Subcutaneous adipose tissue (tissue), 4 donors: ENCODE measurements around the gene KIAA1217. TPM values are rescaled to one million over a fixed set of nuclear protein-coding genes. Genes with fewer than 3 reads are reported as not detected.

Experiments
- CTCF ChIP-seq: fragments of 450-650 bp; IDR thresholded peaks from one replicate; pipeline ENCODE4 v1.5.1; 2016; ENCODE audit warnings: low read depth, mild to moderate bottlenecking, control low read depth, antibody characterized with exemption, moderate library complexity
- total RNA-seq, 4 donors: library from RNA; depleted of rRNA; stranded (reverse); fragments of >200 nt; gene quantifications; one replicate each; pipeline ENCODE4 v1.1.0, GENCODE V29; 2016

Gene KIAA1217
- total RNA-seq, 4 donors from 2014 or later: 10.7 to 91.6 (median 27.5) TPM

- no peak for TF ChIP-seq CTCF
Measured at GRCh38 chr10:24479806-24480205, 270.9 kb downstream of the KIAA1217 start.

GRCh38 chr10:24480447-24480846 is 271.5 kb downstream of the KIAA1217 start:
- no peak for TF ChIP-seq CTCF

GRCh38 chr10:24481241-24481640 is 272.3 kb downstream of the KIAA1217 start:
- no peak for TF ChIP-seq CTCF

GRCh38 chr10:24483701-24484100 is 274.8 kb downstream of the KIAA1217 start:
- TF ChIP-seq CTCF: no peak

GRCh38 chr10:24484771-24485170 is 275.8 kb downstream of the KIAA1217 start:
- no peak for TF ChIP-seq CTCF

GRCh38 chr10:24485304-24485703 is 276.4 kb downstream of the KIAA1217 start:
- no peak for TF ChIP-seq CTCF

- no peak for TF ChIP-seq CTCF
Measured at GRCh38 chr10:24488631-24489030, 279.7 kb downstream of the KIAA1217 start.
